ENCODE measurements around the gene BRMS1.

Gene BRMS1

DNA sequence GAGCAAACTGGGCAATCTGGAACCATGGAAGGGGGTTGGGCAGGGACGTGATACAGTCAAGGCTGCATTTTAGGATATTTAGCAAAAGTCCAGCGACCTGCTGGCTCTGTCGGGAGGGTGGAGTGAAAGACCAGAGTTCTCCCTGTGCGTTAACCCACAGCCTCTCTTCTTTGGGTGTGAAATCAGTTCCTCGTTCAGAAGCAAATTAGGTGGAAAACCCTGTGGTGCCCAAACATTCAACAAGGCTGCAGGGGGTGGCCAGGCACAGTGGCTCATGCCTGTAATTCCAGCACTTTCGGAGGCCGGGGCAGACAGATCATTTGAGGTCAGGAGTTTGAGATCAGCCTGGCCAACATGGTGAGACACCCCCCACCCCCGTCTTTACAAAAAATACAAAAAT is 47.3 kb downstream of the BRMS1 start:
- no peak for TF ChIP-seq EZH2 (optimal IDR thresholded peaks at IDR 0.05; ENCODE audit: low read depth, low read length)
- TF ChIP-seq, protein P1, sequence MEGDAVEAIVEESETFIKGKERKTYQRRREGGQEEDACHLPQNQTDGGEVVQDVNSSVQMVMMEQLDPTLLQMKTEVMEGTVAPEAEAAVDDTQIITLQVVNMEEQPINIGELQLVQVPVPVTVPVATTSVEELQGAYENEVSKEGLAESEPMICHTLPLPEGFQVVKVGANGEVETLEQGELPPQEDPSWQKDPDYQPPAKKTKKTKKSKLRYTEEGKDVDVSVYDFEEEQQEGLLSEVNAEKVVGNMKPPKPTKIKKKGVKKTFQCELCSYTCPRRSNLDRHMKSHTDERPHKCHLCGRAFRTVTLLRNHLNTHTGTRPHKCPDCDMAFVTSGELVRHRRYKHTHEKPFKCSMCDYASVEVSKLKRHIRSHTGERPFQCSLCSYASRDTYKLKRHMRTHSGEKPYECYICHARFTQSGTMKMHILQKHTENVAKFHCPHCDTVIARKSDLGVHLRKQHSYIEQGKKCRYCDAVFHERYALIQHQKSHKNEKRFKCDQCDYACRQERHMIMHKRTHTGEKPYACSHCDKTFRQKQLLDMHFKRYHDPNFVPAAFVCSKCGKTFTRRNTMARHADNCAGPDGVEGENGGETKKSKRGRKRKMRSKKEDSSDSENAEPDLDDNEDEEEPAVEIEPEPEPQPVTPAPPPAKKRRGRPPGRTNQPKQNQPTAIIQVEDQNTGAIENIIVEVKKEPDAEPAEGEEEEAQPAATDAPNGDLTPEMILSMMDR (IDR thresholded peaks at IDR 0.05; ENCODE audit: low read length): no peak
- TF ChIP-seq EZH2phosphoT487 (IDR thresholded peaks at IDR 0.05; ENCODE audit: low read length): no peak
- H2AFZ ChIP-seq (ENCODE audit: low read length): no peak overlapping the region

DNA sequence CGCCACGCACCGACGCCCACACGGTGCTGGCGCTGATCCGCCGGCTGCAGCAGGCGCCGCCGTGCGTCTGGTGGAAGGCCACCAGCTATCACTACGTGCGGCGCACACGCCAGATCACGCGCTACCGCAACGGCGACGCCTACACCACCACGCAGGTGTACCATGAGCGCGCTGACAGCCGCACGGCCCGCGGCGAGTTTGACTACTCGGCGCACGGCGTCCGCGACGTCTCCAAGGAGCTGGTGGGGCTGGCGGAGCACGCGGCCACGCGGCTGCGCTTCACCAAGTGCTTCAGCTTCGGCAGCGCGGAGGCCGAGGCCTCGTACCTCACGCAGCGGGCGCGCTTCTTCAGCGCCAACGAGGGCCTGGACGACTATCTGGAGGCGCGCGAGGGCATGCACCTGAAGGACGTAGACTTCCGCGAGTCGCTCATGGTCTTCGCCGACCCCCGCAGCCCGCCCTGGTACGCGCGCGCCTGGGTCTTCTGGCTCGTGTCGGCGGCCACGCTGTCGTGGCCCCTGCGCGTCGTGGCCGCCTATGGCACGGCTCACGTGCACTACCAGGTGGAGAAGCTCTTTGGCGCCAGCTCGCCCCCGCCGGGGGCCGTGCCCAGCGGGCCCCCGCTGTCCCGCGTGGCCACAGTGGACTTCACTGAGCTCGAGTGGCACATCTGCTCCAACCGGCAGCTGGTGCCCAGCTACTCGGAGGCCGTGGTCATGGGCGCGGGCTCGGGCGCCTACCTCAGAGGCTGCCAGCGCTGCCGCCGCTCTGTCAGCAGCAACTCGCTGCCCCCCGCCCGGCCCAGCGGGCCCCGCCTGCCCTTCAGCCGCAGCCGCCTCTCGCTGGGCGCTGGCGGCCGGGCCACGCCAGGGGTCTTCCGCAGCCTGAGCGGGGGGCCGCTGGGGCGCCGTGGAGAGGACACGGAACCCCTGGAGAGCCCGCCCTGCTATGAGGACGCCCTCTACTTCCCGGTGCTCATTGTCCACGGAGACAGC is 50.0 kb downstream of the BRMS1 start:
- H3K4me3 ChIP-seq (ENCODE audit: low read length): no peak overlapping the region
- H4K20me1 ChIP-seq (ENCODE audit: insufficient read depth, low read length): no peaks in the 10 kb centered on the region
- no peaks in the 10 kb centered on the region for H3K9me3 ChIP-seq (replicated peaks; ENCODE audit: insufficient read depth, low read length)
- no peak overlapping the region for H2AFZ ChIP-seq (ENCODE audit: low read length)
- H3K36me3 ChIP-seq (replicated peaks; ENCODE audit: insufficient read depth, low read length): no peaks in the 10 kb centered on the region
- H3K4me2 ChIP-seq (ENCODE audit: low read depth, low read length): no peak overlapping the region
- H3K9me2 ChIP-seq (replicated peaks; ENCODE audit: insufficient read depth, low read length): no peaks in the 10 kb centered on the region
- H3K27me3 ChIP-seq (replicated peaks; ENCODE audit: insufficient read depth, low read length): peaks cover 75% of the 10 kb centered on the region
- H3K79me2 ChIP-seq (ENCODE audit: low read length): no peaks in the 10 kb centered on the region
- H3K9ac ChIP-seq (ENCODE audit: low read length): no peak overlapping the region
- H3K4me1 ChIP-seq (ENCODE audit: low read length): peaks cover 5% of the 10 kb centered on the region
- TF ChIP-seq EZH2 (optimal IDR thresholded peaks at IDR 0.05; ENCODE audit: low read depth, low read length) (no peak), EZH2phosphoT487 (IDR thresholded peaks at IDR 0.05; ENCODE audit: low read length) (no peak)
- TF ChIP-seq, protein P1 (IDR thresholded peaks at IDR 0.05; ENCODE audit: low read length): no peak
- DNase-seq: no peak
- 0 out of 2 replicates have a peak, but pooled peaks cover under 1% of the 10 kb centered on the region for H3F3A ChIP-seq (ENCODE audit: insufficient read depth, low read length)
- no peak overlapping the region for H3K27ac ChIP-seq (ENCODE audit: low read length)

More for the DNA sequence above, 47.3 kb downstream of the BRMS1 start:
- DNase-seq: no peak
- Histone ChIP-seq H3K36me3 (replicated peaks; ENCODE audit: insufficient read depth, low read length) (no peaks in the 10 kb centered on the region), H3K4me1 (ENCODE audit: low read length) (no peaks in the 10 kb centered on the region), H4K20me1 (ENCODE audit: insufficient read depth, low read length) (no peaks in the 10 kb centered on the region), H3K9me3 (replicated peaks; ENCODE audit: insufficient read depth, low read length) (no peaks in the 10 kb centered on the region), H3K79me2 (ENCODE audit: low read length) (no peaks in the 10 kb centered on the region), H3K4me2 (ENCODE audit: low read depth, low read length) (no peak overlapping the region), H3K9ac (ENCODE audit: low read length) (no peak overlapping the region), H3F3A (ENCODE audit: insufficient read depth, low read length) (no peaks in the 10 kb centered on the region), H3K27ac (ENCODE audit: low read length) (no peak overlapping the region), H3K27me3 (replicated peaks; ENCODE audit: insufficient read depth, low read length) (peaks cover 64% of the 10 kb centered on the region), H3K9me2 (replicated peaks; ENCODE audit: insufficient read depth, low read length) (no peaks in the 10 kb centered on the region), H3K4me3 (ENCODE audit: low read length) (no peak overlapping the region)

DNA sequence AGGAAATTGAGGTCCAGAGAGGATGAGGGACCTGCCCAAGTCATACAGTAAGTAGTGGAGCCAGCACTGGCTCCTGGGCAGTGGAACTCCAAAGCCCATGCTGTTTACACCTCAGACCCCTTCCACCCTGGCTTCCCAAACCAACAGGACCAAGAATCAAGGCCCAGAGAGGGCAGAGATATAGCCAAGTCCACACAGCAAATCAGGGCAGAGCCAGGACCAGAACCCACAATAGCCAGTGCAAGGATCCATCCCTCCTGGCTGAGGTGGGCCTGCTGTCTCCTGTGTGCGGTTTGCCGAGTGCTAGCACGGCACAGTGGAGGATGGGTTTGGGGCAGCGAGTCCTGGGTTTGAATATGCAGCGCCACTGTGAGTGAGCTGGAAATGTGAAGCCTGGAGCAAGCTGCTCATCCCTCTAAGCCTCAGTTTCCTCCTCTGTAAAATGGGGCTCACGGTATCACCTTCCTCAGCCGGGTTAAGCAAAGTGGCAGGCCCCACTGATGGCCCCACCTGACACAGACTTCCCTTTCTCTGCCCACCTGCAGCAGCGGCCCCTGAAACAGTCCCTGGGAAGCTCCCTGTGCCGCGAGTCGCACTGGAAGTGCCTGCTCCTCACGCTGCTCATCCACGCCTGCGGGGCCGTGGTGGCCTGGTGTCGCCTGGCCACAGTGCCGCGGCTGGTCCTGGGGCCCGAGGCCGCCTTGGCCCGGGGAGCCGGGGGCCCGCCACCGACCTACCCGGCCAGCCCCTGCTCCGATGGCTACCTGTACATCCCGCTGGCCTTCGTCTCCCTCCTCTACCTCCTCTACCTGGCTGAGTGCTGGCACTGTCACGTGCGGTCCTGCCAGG is 50.9 kb downstream of the BRMS1 start:
- no peak overlapping the region for H2AFZ ChIP-seq (ENCODE audit: low read length)
- TF ChIP-seq EZH2phosphoT487 (IDR thresholded peaks at IDR 0.05; ENCODE audit: low read length): no peak
- TF ChIP-seq, protein P1 (IDR thresholded peaks at IDR 0.05; ENCODE audit: low read length): no peak
- TF ChIP-seq EZH2 (optimal IDR thresholded peaks at IDR 0.05; ENCODE audit: low read depth, low read length): no peak
- H3K79me2 ChIP-seq (ENCODE audit: low read length): no peaks in the 10 kb centered on the region
- H3K4me3 ChIP-seq (ENCODE audit: low read length): no peak overlapping the region
- no peaks in the 10 kb centered on the region for H3K9me3 ChIP-seq (replicated peaks; ENCODE audit: insufficient read depth, low read length)
- no peak for DNase-seq
- no peak overlapping the region for H3K27ac ChIP-seq (ENCODE audit: low read length)
- H3F3A ChIP-seq (ENCODE audit: insufficient read depth, low read length): peaks cover 7% of the 10 kb centered on the region
- peaks cover 7% of the 10 kb centered on the region for H3K4me1 ChIP-seq (ENCODE audit: low read length)
- H4K20me1 ChIP-seq (ENCODE audit: insufficient read depth, low read length): no peaks in the 10 kb centered on the region
- peaks cover 68% of the 10 kb centered on the region for H3K27me3 ChIP-seq (replicated peaks; ENCODE audit: insufficient read depth, low read length)
- H3K4me2 ChIP-seq (ENCODE audit: low read depth, low read length): no peak overlapping the region
- H3K9ac ChIP-seq (ENCODE audit: low read length): no peak overlapping the region
- no peaks in the 10 kb centered on the region for H3K9me2 ChIP-seq (replicated peaks; ENCODE audit: insufficient read depth, low read length)
- no peaks in the 10 kb centered on the region for H3K36me3 ChIP-seq (replicated peaks; ENCODE audit: insufficient read depth, low read length)

All from MM.1S (cell line).